Right lobe of liver (tissue), 6 donors: ENCODE results near the gene PREX1. TPM values are rescaled to one million over a fixed set of nuclear protein-coding genes. Genes with fewer than 3 reads are reported as not detected.

Source experiments
- ATAC-seq, 4 donors: fragments of 200-7000 bp; cut with Tn5 transposase; one replicate each; pipeline ENCODE4 v1.9.1; 2020; ENCODE audit warnings: mild to moderate bottlenecking in 4 of 4, moderate library complexity in 4 of 4
- DNase-seq, 3 donors: peaks; one replicate each; pipeline ENCODE4 v3.0.0-alpha.2; 2020
- H3K27ac ChIP-seq, 3 donors: fragments of 200-600 bp; one replicate each; pipeline ENCODE4 v1.8.0; 2022
- H3K27me3 ChIP-seq, 2 donors: fragments of 200-600 bp; one replicate each; pipeline ENCODE4 v1.8.0; 2022
- H3K36me3 ChIP-seq, 4 donors: fragments of 200-600 bp; sonication (generic) in 1 of 4; one replicate each; pipeline versions ENCODE4 v1.5.1 to v1.8.0; 2017 to 2022; ENCODE audit warnings: control low read depth in 1 of 4
- H3K4me1 ChIP-seq, 4 donors: fragments of 200-600 bp; sonication (generic) in 1 of 4; one replicate each; pipeline versions ENCODE4 v1.5.1 to v1.8.0; 2017 to 2022; ENCODE audit warnings: control low read depth in 1 of 4
- H3K4me3 ChIP-seq, 3 donors: fragments of 200-600 bp; one replicate each; pipeline ENCODE4 v1.8.0; 2022
- H3K9me3 ChIP-seq, 4 donors: fragments of 200-600 bp; sonication (generic) in 1 of 4; one replicate each; pipeline versions ENCODE4 v1.5.1 to v1.8.0; 2017 to 2022; ENCODE audit warnings: control low read depth in 1 of 4
- POLR2A ChIP-seq: fragments of 450-650 bp; IDR thresholded peaks from one replicate; pipeline ENCODE4 v1.6.1; 2017; ENCODE audit warnings: antibody characterized with exemption, mild to moderate bottlenecking
- WGBS: methylation state at CpG from one replicate; pipeline ENCODE4 v1.1.6; 2018; ENCODE audit warnings: low coverage, low lambda C conversion rate; ENCODE audit not compliant: insufficient coverage; ENCODE audit errors: missing lambda C conversion rate; 5-methylcytosine and 5-hydroxymethylcytosine counted together
- intact Hi-C, 2 donors: fragments of 100-400 bp; cut with DNase I; formaldehyde crosslinking; loops; one replicate each; pipeline versions ENCODE4 v1.11.2 to v1.14.1; 2022
- total RNA-seq, 6 experiments: library from RNA; depleted of rRNA in 2 of 6; stranded (reverse); fragments of >200 nt in 2 of 6; fragmentation: NEBNext Ultra II Directional in 3 of 6; extraction: Animal tissue kit (Norgen Biotek cat#: 25700) in 3 of 6; gene quantifications; one replicate each; pipeline versions ENCODE4 v1.1.0 to v1.2.4, GENCODE V29; 2016 to 2023
- TF ChIP-seq, protein P1 (sequence below), 4 donors: fragments of 200-600 bp in 3 of 4; fragments of 450-650 bp in 1 of 4; IDR thresholded peaks; one replicate each; pipeline versions ENCODE4 v1.5.1 to v1.8.0; 2016 to 2022; ENCODE audit warnings: antibody characterized with exemption in 4 of 4, mild to moderate bottlenecking in 2 of 4
- donor health status: DM: no; HTN: yes; CAD: no.
- donor health status: DM: no; HTN: no; CAD: no.
- donor health status: DM: no; HTN: no; CAD: no.
- donor health status: DM: no; HTN: yes; CAD: no.
- donor health status: DM: no; HTN: yes; CAD: no.

The PREX1 gene
- total RNA-seq, 6 experiments from 2014 or later, result 4.4 to 11.1 (median 8.7) TPM

- TF ChIP-seq POLR2A, result no peak
- TF ChIP-seq, protein P1, sequence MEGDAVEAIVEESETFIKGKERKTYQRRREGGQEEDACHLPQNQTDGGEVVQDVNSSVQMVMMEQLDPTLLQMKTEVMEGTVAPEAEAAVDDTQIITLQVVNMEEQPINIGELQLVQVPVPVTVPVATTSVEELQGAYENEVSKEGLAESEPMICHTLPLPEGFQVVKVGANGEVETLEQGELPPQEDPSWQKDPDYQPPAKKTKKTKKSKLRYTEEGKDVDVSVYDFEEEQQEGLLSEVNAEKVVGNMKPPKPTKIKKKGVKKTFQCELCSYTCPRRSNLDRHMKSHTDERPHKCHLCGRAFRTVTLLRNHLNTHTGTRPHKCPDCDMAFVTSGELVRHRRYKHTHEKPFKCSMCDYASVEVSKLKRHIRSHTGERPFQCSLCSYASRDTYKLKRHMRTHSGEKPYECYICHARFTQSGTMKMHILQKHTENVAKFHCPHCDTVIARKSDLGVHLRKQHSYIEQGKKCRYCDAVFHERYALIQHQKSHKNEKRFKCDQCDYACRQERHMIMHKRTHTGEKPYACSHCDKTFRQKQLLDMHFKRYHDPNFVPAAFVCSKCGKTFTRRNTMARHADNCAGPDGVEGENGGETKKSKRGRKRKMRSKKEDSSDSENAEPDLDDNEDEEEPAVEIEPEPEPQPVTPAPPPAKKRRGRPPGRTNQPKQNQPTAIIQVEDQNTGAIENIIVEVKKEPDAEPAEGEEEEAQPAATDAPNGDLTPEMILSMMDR (IDR thresholded peaks at IDR 0.05), result no peak
- peaks cover 0 to 17% (median 6%) of the 10 kb centered on the region in 4 donors for H3K4me1 ChIP-seq
- DNase-seq (no peak), ATAC-seq (no peak)
- WGBS, result 94% methylated on average over 7 of the region's 7 CpGs
- intact Hi-C loops, result no loop called here
- no peaks in the 10 kb centered on the region for H3K27me3 ChIP-seq
- H3K27ac ChIP-seq, result no peak overlapping the region
- H3K36me3 ChIP-seq, result peaks cover 0 to 4% (median 0%) of the 10 kb centered on the region in 4 donors
- no peak overlapping the region for H3K4me3 ChIP-seq
- no peaks in the 10 kb centered on the region for H3K9me3 ChIP-seq
Observed at GRCh38 chr20:48701702-48702101, 126.1 kb downstream of the PREX1 start.

DNA sequence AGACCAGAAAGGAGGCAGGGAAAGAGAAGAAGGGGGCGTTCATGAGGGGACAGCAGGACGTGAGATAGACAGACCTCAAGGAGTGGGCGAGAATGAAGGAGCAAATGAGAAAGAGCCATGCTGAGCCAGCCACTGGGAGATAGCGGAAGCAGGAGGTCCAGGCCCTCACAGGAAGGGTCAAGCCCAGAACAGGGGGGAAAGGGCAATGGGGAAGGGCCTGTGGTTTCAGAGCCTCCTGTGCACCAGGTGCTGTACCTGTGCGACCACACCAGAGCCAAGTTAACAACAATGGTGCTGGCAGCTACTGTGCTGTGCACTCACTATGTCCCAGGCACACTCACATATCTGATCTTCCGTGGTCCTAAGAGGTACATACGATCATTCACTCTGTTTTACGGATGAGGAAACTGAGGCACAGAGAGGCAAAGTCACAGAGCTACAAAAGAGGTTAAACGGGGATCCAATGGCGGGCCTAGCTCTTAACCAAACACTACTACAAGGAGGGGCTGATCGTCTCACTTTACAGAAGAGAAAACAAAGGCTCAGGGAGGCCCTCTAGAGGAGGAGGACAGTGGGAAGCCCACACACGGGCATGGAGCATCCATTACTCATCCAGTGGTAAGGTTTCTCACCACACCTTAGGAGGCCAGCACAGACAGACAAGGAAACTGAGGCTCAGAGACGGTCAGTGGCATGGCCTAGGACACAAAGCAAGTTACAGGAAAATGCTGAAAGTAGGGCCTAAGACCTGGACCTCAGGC lies 129.1 kb downstream of the PREX1 start:
- ATAC-seq (peak in 1 of 4 donors; percentile 20), DNase-seq (no peak)
- intact Hi-C loops, result no loop called here
- H3K9me3 ChIP-seq, result no peaks in the 10 kb centered on the region
- peaks cover 0 to 17% (median 6%) of the 10 kb centered on the region in 4 donors for H3K4me1 ChIP-seq
- no peak overlapping the region for H3K4me3 ChIP-seq
- peak overlapping the region in 1 of 3 donors; percentile 59 for H3K27ac ChIP-seq
- H3K36me3 ChIP-seq, result peaks cover 0 to 4% (median 0%) of the 10 kb centered on the region in 4 donors
- WGBS, result 89% methylated on average over 12 of the region's 13 CpGs
- TF ChIP-seq POLR2A, result no peak
- TF ChIP-seq, protein P1 (IDR thresholded peaks at IDR 0.05), result no peak
- H3K27me3 ChIP-seq, result no peaks in the 10 kb centered on the region

GRCh38 chr20:48697845-48698491 lies 129.8 kb downstream of the PREX1 start:
- Histone ChIP-seq H3K27me3 (no peaks in the 10 kb centered on the region), H3K36me3 (peaks cover 0 to 4% (median 0%) of the 10 kb centered on the region in 4 donors), H3K4me3 (no peak overlapping the region), H3K4me1 (peaks cover 0 to 17% (median 6%) of the 10 kb centered on the region in 4 donors), H3K9me3 (no peaks in the 10 kb centered on the region), H3K27ac (peak overlapping the region in 1 of 3 donors; percentile 59)
- ATAC-seq (peak; percentile 79 to 94 (median 88)), DNase-seq (peak; percentile 71 to 90 (median 80))
- 18% methylated on average over 5 of the region's 8 CpGs for WGBS
- intact Hi-C loops, result no loop called here
- TF ChIP-seq, protein P1 (IDR thresholded peaks at IDR 0.05), result no peak
- TF ChIP-seq POLR2A, result no peak

DNA sequence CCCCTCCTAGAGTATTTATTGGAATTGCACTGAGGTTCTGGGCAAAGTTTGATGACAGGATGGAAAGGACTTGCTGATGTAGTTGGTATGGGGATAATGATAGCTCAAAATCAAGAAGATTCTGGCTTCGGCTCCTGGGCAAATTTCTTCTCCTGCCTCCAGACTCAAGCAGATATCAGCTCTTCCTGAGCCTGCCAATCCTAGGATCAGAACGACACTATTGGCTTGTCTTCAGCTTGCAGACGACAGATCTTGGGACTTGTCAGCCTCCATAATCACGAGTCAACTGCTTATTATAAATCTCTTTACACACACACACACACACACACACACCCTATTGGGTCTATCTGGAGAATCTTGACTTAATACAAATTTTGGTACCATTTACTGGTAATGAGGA lies 131.1 kb downstream of the PREX1 start:
- no peak for ATAC-seq
- no peak for DNase-seq

More for the DNA sequence above, 131.1 kb downstream of the PREX1 start:
- no peak overlapping the region for H3K27ac ChIP-seq
- H3K4me1 ChIP-seq, result peaks cover 0 to 17% (median 6%) of the 10 kb centered on the region in 4 donors
- H3K36me3 ChIP-seq, result peaks cover 0 to 4% (median 0%) of the 10 kb centered on the region in 4 donors
- H3K9me3 ChIP-seq, result no peaks in the 10 kb centered on the region
- intact Hi-C loops, result no loop called here
- WGBS, result 78% methylated on average over 4 of the region's 4 CpGs
- no peak overlapping the region for H3K4me3 ChIP-seq
- H3K27me3 ChIP-seq, result no peaks in the 10 kb centered on the region
- TF ChIP-seq POLR2A, result no peak
- TF ChIP-seq, protein P1 (IDR thresholded peaks at IDR 0.05), result no peak
